IMR-90 (cell line): ENCODE data around the gene NHSL1. TPM values are rescaled to one million over a fixed set of nuclear protein-coding genes. Genes with fewer than 3 reads are reported as not detected.

ENCODE experiments used
- ATAC-seq: fragments of 200-7000 bp; cut with Tn5 transposase; 2 replicates; pipeline ENCODE4 v1.9.1; 2020; ENCODE audit warnings: low read depth, mild to moderate bottlenecking, moderate library complexity
- BruUV-seq: library from RNA; stranded (reverse); fragments of 400-500 nt; replicated peaks from 2 replicates; lab custom pipeline; 2021; lab: Mats Ljungman, UMichigan
- CTCF ChIA-PET: fragments of 300-600 bp; formaldehyde crosslinking; extraction: SDS; loops from one replicate; lab custom pipeline; 2021; ENCODE audit warnings: antibody characterized with exemption; lab: Yijun Ruan, JAX
- POLR2A ChIA-PET: fragments of 300-600 bp; sonication (Branson Sonifier 250); formaldehyde crosslinking; loops from one replicate; lab custom pipeline; 2022; ENCODE audit warnings: antibody characterized with exemption; ENCODE audit not compliant: unreplicated experiment; lab: Charles Lee
- DNase-seq: peaks from one replicate; pipeline ENCODE4 v3.0.0; 2013
- H2AFZ ChIP-seq: replicated peaks from 2 replicates; pipeline ENCODE3; 2013; ENCODE audit warnings: low read length, mild to moderate bottlenecking; ENCODE audit not compliant: poor library complexity
- H2AK5ac ChIP-seq: 2 replicates; pipeline ENCODE4 v1.6.1; 2013; ENCODE audit warnings: low read depth, low read length, inconsistent platforms
- H2AK9ac ChIP-seq: replicated peaks from 2 replicates; pipeline ENCODE3; 2013; ENCODE audit warnings: mild to moderate bottlenecking, low read depth, low read length, moderate library complexity; ENCODE audit not compliant: poor library complexity
- H2BK120ac ChIP-seq: 2 replicates; pipeline ENCODE4 v1.6.1; 2013; ENCODE audit warnings: low read depth, low read length, inconsistent platforms
- H2BK15ac ChIP-seq: 3 replicates; pipeline ENCODE4 v1.6.1; 2013; ENCODE audit warnings: low read depth, low read length, inconsistent platforms
- H2BK20ac ChIP-seq: 2 replicates; pipeline ENCODE4 v1.6.1; 2013; ENCODE audit warnings: low read depth, mild to moderate bottlenecking, inconsistent platforms, low read length, moderate library complexity
- H2BK5ac ChIP-seq: 2 replicates; pipeline ENCODE4 v1.6.1; 2013; ENCODE audit warnings: mild to moderate bottlenecking, low read depth, low read length, inconsistent platforms; ENCODE audit not compliant: poor library complexity, severe bottlenecking
- H3K14ac ChIP-seq: replicated peaks from 2 replicates; pipeline ENCODE4 v1.6.1; 2013; ENCODE audit warnings: low read depth, low read length, inconsistent platforms
- H3K18ac ChIP-seq: 2 replicates; pipeline ENCODE4 v1.6.1; 2013; ENCODE audit warnings: low read depth, low read length, control low read depth
- H3K23ac ChIP-seq: 2 replicates; pipeline ENCODE4 v1.6.1; 2013; ENCODE audit warnings: low read depth, low read length, inconsistent platforms
- H3K27ac ChIP-seq: 2 replicates; pipeline ENCODE4 v1.5.1; 2013; ENCODE audit warnings: mild to moderate bottlenecking, control low read depth, low read length; ENCODE audit not compliant: insufficient read depth
- H3K27me3 ChIP-seq: 2 replicates; pipeline ENCODE4 v1.6.1; 2013; ENCODE audit warnings: low read length; ENCODE audit not compliant: control insufficient read depth, insufficient read depth
- H3K36me3 ChIP-seq: 2 replicates; pipeline ENCODE4 v1.6.1; 2013; ENCODE audit warnings: low read length, mixed read lengths; ENCODE audit not compliant: control insufficient read depth, insufficient read depth
- H3K4ac ChIP-seq: 2 replicates; pipeline ENCODE4 v1.6.1; 2013; ENCODE audit warnings: low read depth, low read length, inconsistent platforms
- H3K4me1 ChIP-seq: 2 replicates; pipeline ENCODE4 v1.6.1; 2013; ENCODE audit warnings: low read length, mixed read lengths; ENCODE audit not compliant: control insufficient read depth, insufficient read depth
- H3K4me2 ChIP-seq: 2 replicates; pipeline ENCODE4 v1.6.1; 2013; ENCODE audit warnings: low read depth, mild to moderate bottlenecking, control low read depth, low read length, moderate library complexity
- H3K4me3 ChIP-seq: 2 replicates; pipeline ENCODE4 v1.5.1; 2013; ENCODE audit warnings: low read depth, mild to moderate bottlenecking, control low read depth, low read length, moderate library complexity; ENCODE audit not compliant: insufficient read depth
- H3K56ac ChIP-seq: 2 replicates; pipeline ENCODE4 v1.6.1; 2013; ENCODE audit warnings: low read length, inconsistent platforms; ENCODE audit not compliant: insufficient read depth; ENCODE audit errors: extremely low read depth
- H3K79me1 ChIP-seq, 2 experiments: 2 replicates each; pipeline ENCODE4 v1.6.1; 2013; ENCODE audit warnings: low read length in 2 of 2, inconsistent platforms in 1 of 2, low read depth in 1 of 2
- H3K9ac ChIP-seq: 2 replicates; pipeline ENCODE4 v1.6.1; 2013; ENCODE audit warnings: low read depth, low read length, control low read depth
- H3K9me1 ChIP-seq: 2 replicates; pipeline ENCODE4 v1.6.1; 2013; ENCODE audit warnings: low read length, inconsistent platforms; ENCODE audit not compliant: insufficient read depth
- H3K9me3 ChIP-seq: 2 replicates; pipeline ENCODE4 v1.6.1; 2013; ENCODE audit warnings: low read length; ENCODE audit not compliant: control insufficient read depth, insufficient read depth
- H4K20me1 ChIP-seq: 2 replicates; pipeline ENCODE4 v1.6.1; 2013; ENCODE audit warnings: low read length, inconsistent platforms; ENCODE audit not compliant: insufficient read depth
- H4K5ac ChIP-seq: 2 replicates; pipeline ENCODE4 v1.6.1; 2013; ENCODE audit warnings: mild to moderate bottlenecking, low read depth, low read length, control low read depth
- H4K8ac ChIP-seq, 2 experiments: 2 replicates each; pipeline ENCODE4 v1.6.1; 2013; ENCODE audit warnings: low read depth in 2 of 2, low read length in 2 of 2, control low read depth in 1 of 2, inconsistent platforms in 1 of 2
- H4K91ac ChIP-seq: 2 replicates; pipeline ENCODE4 v1.6.1; 2013; ENCODE audit warnings: low read depth, low read length, inconsistent platforms; ENCODE audit not compliant: insufficient read depth
- BHLHE40 ChIP-seq: fragments of 150-350 bp; IDR thresholded peaks from 2 replicates; pipeline ENCODE4 v1.6.1; 2016; ENCODE audit warnings: mild to moderate bottlenecking, low read depth, low read length
- CEBPB ChIP-seq: IDR thresholded peaks from 2 replicates; pipeline ENCODE4 v1.6.1; 2012; ENCODE audit warnings: low read depth, low read length, improper control_type of control experiment
- CHD1 ChIP-seq: IDR thresholded peaks from 2 replicates; pipeline ENCODE4 v1.6.1; 2012; ENCODE audit warnings: low read depth, low read length, improper control_type of control experiment
- FOS ChIP-seq: fragments of 150-350 bp; IDR thresholded peaks from 2 replicates; pipeline ENCODE4 v1.6.1; 2016; ENCODE audit warnings: low read depth, low read length
- MAFK ChIP-seq: IDR thresholded peaks from 2 replicates; pipeline ENCODE4 v1.6.1; 2012; ENCODE audit warnings: low read depth, low read length, improper control_type of control experiment
- MAZ ChIP-seq: IDR thresholded peaks from 2 replicates; pipeline ENCODE4 v1.6.1; 2012; ENCODE audit warnings: low read depth, mild to moderate bottlenecking, low read length, improper control_type of control experiment, moderate library complexity, borderline replicate concordance
- NFE2L2 ChIP-seq: fragments of 150-350 bp; IDR thresholded peaks from 2 replicates; pipeline ENCODE4 v1.6.1; 2016; ENCODE audit warnings: low read depth, mild to moderate bottlenecking, low read length
- RFX5 ChIP-seq: IDR thresholded peaks from 2 replicates; pipeline ENCODE4 v1.8.0; 2012; ENCODE audit warnings: low read depth, mild to moderate bottlenecking, low read length, moderate library complexity
- SMC3 ChIP-seq: fragments of 150-350 bp; IDR thresholded peaks from 2 replicates; pipeline ENCODE4 v1.6.1; 2016; ENCODE audit warnings: low read depth, mild to moderate bottlenecking, antibody characterized with exemption, low read length, moderate library complexity
- USF2 ChIP-seq: fragments of 150-350 bp; IDR thresholded peaks from 2 replicates; pipeline ENCODE4 v1.6.1; 2017; ENCODE audit warnings: mild to moderate bottlenecking, antibody characterized with exemption, low read length, low read depth
- WGBS, 2 experiments: methylation state at CpG; one replicate each; pipeline versions ENCODE4 v1.1.5 to v1.1.7; 2013; ENCODE audit warnings: missing lambda C conversion rate in 2 of 2; ENCODE audit not compliant: insufficient read length in 1 of 2; ENCODE audit errors: extremely low coverage in 2 of 2; 5-methylcytosine and 5-hydroxymethylcytosine counted together
- dilution Hi-C: fragments of 300-500 bp; cut with HindIII; formaldehyde crosslinking; loops from one replicate; pipeline ENCODE4 v1.14.3; 2018; ENCODE audit warnings: low sequenced_read_pairs; ENCODE audit not compliant: unreplicated experiment
- in situ Hi-C: fragments of 300-500 bp; cut with MboI; formaldehyde crosslinking; loops from 3 replicates; pipeline ENCODE4 v1.14.3; 2019; ENCODE audit warnings: low sequenced_read_pairs, inconsistent platforms, mixed read lengths
- intact Hi-C: fragments of 100-400 bp; cut with micrococcal nuclease; formaldehyde crosslinking; loops from 2 replicates; pipeline ENCODE4 v1.10.0; 2022
- polyA plus RNA-seq, 3 experiments: library from polyadenylated mRNA; depleted of rRNA; stranded (reverse); fragments of >200 nt; gene quantifications; 2 replicates each; pipeline ENCODE4 v1.2.3, GENCODE V29; 2012; ENCODE audit warnings: low replicate concordance in 1 of 3
- total RNA-seq: library from RNA; depleted of rRNA; stranded (reverse); fragments of >200 nt; gene quantifications from 2 replicates; pipeline ENCODE4 v1.2.3, GENCODE V29; 2012

Gene NHSL1
- total and polyA plus RNA-seq, 2 of the 4 experiments (the other 2 are of a cell fraction) = 5.6 to 7.2 TPM

GRCh38 chr6:138502546-138502945 lies 3.3 kb upstream of the NHSL1 start:
- no peaks in the 10 kb centered on the region for H3K9me1 ChIP-seq
- H3K36me3 ChIP-seq = no peaks in the 10 kb centered on the region
- no peak overlapping the region for H2AK5ac ChIP-seq
- no peak overlapping the region for H2AFZ ChIP-seq
- ATAC-seq (no peak), DNase-seq (no peak)
- no peak for TF ChIP-seq FOS
- no peak for TF ChIP-seq USF2
- no peak for TF ChIP-seq NFE2L2
- no peak for TF ChIP-seq BHLHE40
- no peak for TF ChIP-seq CHD1
- TF ChIP-seq MAZ = no peak
- no peak for TF ChIP-seq CEBPB
- TF ChIP-seq RFX5 = no peak
- no peak for TF ChIP-seq SMC3
- no peak for TF ChIP-seq MAFK
- no peak overlapping the region for H2BK20ac ChIP-seq
- H2AK9ac ChIP-seq = no peak overlapping the region
- H4K8ac ChIP-seq = no peak overlapping the region
- no TSS peak for BruUV-seq
- no peak overlapping the region for H3K4ac ChIP-seq
- ChIA-PET POLR2A (no interaction called here), CTCF (no interaction called here)
- H4K20me1 ChIP-seq = no peaks in the 10 kb centered on the region; the same call in 1 of the 2 replicates
- H2BK120ac ChIP-seq = no peak overlapping the region
- H3K27me3 ChIP-seq = no peaks in the 10 kb centered on the region
- H3K4me2 ChIP-seq = no peak overlapping the region
- H3K56ac ChIP-seq = no peak overlapping the region
- no peak overlapping the region for H2BK5ac ChIP-seq
- H3K18ac ChIP-seq = no peak overlapping the region
- H3K9ac ChIP-seq = no peak overlapping the region
- intact Hi-C loops = loop anchor here (10.0 kb wide), 1 partner anchor 498 kb away; no protein-coding TSS in a partner anchor
- H3K27ac ChIP-seq = no peak overlapping the region
- in situ Hi-C loops = no loop called here
- peaks cover 5% of the 10 kb centered on the region; the same call in 1 of the 2 replicates for H3K4me1 ChIP-seq
- H4K91ac ChIP-seq = no peak overlapping the region
- H3K14ac ChIP-seq = no peak overlapping the region
- no peak overlapping the region for H4K5ac ChIP-seq
- peaks cover 18 to 22% of the 10 kb centered on the region in 2 experiments for H3K79me1 ChIP-seq
- no peak overlapping the region for H3K4me3 ChIP-seq
- H3K9me3 ChIP-seq = no peaks in the 10 kb centered on the region
- no peak overlapping the region for H3K23ac ChIP-seq
- dilution Hi-C loops = no loop called here
- no peak overlapping the region for H2BK15ac ChIP-seq
- WGBS, 2 experiments = no CpG with 5 or more reads among the region's 3 CpGs
